ENCODE results near the gene ABHD18. TPM values are rescaled to one million over a fixed set of nuclear protein-coding genes. Genes with fewer than 3 reads are reported as not detected.
"Not testable (repeated sequence)": the region's sequence is repeated elsewhere in the genome, so short reads cannot be mapped to it uniquely, and the experiment has no call there.

The ABHD18 gene
- total RNA-seq, 1 experiment from 2014 or later: 16.3 TPM

GRCh38 chr4:128047514-128047913 is 82.3 kb downstream of the ABHD18 start:
- not testable (repeated sequence) for H3K79me2 ChIP-seq (ENCODE audit: insufficient read depth, low read length); H3K27me3 Mint-ChIP-seq (ENCODE audit: low read depth); H2BK20ac ChIP-seq (ENCODE audit: low read depth, low read length, poor library complexity, severe bottlenecking); H3K27ac ChIP-seq (ENCODE audit: insufficient read length, low read depth, low read length); H4K20me1 ChIP-seq (ENCODE audit: control insufficient read depth, insufficient read depth, insufficient read length); H3K4me3 Mint-ChIP-seq; H4K5ac ChIP-seq (ENCODE audit: insufficient read length, low read depth, low read length); H3T11ph ChIP-seq (ENCODE audit: low read length); H4K8ac ChIP-seq (replicated peaks; ENCODE audit: insufficient read length, low read depth, low read length); H3K14ac ChIP-seq (ENCODE audit: insufficient read depth, low read length); H2AFZ ChIP-seq (ENCODE audit: low read length); H2BK5ac ChIP-seq (ENCODE audit: insufficient read length, low read length); H3K23me2 ChIP-seq (ENCODE audit: insufficient read length, low read depth, low read length, poor library complexity, severe bottlenecking); H3K79me1 ChIP-seq (ENCODE audit: insufficient read depth, low read depth, low read length, poor library complexity, severe bottlenecking); H3K4me2 ChIP-seq (ENCODE audit: insufficient read depth, insufficient read length, low read length); H2BK15ac ChIP-seq (ENCODE audit: low read depth, low read length); H3K23ac ChIP-seq (ENCODE audit: insufficient read length, low read depth, low read length); H3K9me3 ChIP-seq (ENCODE audit: control insufficient read depth, low read depth, low read length); H3K56ac ChIP-seq (ENCODE audit: insufficient read length, low read depth, low read length); H3K27me3 ChIP-seq (ENCODE audit: insufficient read depth, low read length); H2AK5ac ChIP-seq (ENCODE audit: insufficient read length, low read length); H3K18ac ChIP-seq (ENCODE audit: insufficient read length, low read depth, low read length); H3K9me3 Mint-ChIP-seq; H2BK12ac ChIP-seq (ENCODE audit: insufficient read length, low read depth, low read length); H3K36me3 Mint-ChIP-seq (ENCODE audit: insufficient read depth in 1 of 3, low read depth in 3 of 3); H3K9ac ChIP-seq (ENCODE audit: extremely low read depth, insufficient read length, low read length); H3K4me1 Mint-ChIP-seq; H2BK120ac ChIP-seq (ENCODE audit: low read depth, low read length, poor library complexity, severe bottlenecking); H4K91ac ChIP-seq (ENCODE audit: insufficient read length, low read depth, low read length); H3K4ac ChIP-seq (ENCODE audit: low read depth, low read length); H3K27ac Mint-ChIP-seq; H3K4me1 ChIP-seq (ENCODE audit: insufficient read depth, low read length); DNase-seq
- WGBS (ENCODE audit: extremely low coverage, insufficient read length, low lambda C conversion rate): no CpG with 5 or more reads among the region's 34 CpGs
